GM18519 (cell line): ENCODE data around the gene SPECC1.
"Not testable (repeated sequence)": the region's sequence is repeated elsewhere in the genome, so short reads cannot be mapped to it uniquely, and the experiment has no call there.

Experiments used
- ATAC-seq: cut with Tn5 transposase; IDR thresholded peaks from one replicate; pipeline ENCODE4 v1.9.1; 2021; ENCODE audit warnings: mild to moderate bottlenecking, moderate library complexity; ENCODE audit not compliant: unreplicated experiment, low FRiP score

The SPECC1 gene

DNA sequence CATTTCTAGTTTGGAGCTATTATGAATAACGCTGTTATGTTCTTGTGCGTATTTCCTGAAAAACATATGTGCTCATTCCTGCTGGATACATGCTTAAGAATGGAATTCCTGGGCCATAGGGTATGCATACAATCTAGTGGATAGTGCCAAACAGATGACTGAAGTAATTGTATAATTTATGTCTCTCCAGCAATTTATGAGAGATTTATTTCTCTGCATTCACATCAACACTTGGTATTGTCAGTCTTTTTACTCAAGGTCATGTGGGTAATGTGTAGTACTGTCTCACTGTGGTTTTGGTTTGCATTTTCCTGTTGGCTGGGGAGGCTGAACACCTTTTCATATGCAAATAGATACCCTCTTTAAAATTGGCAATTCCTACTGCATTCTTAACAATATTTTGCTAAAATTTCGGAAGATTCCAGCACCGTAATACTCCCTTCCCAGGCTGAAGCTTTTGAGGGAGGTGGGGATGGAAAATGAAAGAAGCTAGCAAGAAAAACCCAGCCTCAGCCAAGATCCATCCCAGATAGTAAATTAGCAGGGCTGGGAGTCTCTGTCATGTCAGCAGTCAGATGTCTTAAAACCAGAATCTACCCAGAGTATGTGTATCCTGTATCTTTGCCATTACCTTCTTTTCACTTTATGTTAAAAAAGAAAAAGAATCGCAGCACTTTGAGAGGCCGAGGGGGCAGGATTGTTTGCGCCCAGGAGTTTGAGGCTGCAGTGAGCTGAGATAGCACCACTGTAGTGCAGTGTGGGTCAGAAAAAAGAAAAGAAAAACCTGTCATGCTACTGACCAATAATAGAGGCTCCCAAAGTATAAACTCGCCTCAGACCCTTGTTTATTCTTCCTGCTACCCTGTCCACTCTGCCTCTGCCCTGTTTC, 253.3 kb downstream of the SPECC1 start:
- ATAC-seq, result no peak

DNA sequence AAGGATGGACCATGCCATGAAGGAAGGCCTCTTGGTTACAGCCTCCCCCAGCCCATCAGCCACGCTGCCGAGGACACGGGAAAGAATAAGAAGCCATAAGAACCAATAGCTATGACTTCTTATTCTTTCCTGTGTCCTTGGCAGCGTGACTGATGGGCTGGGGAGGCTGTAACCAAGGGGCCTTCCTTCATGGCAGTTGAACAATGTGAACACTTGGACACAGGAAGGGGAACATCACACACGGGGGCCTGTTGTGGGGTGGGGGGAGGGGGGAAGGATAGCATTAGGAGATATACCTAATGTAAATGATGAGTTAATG, 253.9 kb downstream of the SPECC1 start:
- not testable (repeated sequence) for ATAC-seq

DNA sequence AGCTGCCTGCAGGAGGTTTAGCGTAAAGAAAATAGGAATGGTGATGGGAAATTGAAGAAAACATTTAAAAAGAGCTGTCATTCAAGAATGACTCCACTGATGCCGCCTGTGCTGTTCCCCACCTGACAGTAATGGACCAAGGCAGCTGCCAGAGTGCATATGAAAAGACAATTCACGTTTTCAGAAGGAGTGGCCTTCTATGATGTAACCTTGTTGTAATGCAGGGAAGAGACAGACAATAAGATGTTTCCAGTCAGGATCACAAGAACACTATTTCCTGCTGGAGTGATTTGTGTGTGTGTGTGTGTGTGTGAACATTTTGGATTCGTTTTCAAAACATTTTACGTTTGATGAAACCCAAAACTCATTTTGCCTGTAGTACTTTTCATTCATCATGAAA, 254.4 kb downstream of the SPECC1 start:
- no peak for ATAC-seq

DNA sequence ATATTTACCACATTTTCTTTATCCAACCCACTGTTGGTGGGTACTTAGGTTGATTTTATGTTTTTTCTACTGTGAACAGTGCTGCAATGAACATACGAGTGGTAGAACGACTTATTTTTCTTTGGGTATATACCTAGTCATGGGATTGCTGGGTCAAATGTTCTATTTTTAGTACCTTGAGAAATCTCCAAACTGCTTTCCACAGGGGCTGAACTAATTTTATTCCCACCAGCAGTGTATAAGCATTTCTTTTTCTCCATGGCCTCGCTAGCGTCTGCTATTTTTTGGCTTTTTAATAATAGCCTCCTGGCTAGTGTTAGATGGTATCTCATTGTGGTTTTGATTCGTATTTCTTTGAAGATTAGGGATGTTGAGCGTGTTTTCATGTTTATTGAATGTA, 255.8 kb downstream of the SPECC1 start:
- no peak for ATAC-seq

DNA sequence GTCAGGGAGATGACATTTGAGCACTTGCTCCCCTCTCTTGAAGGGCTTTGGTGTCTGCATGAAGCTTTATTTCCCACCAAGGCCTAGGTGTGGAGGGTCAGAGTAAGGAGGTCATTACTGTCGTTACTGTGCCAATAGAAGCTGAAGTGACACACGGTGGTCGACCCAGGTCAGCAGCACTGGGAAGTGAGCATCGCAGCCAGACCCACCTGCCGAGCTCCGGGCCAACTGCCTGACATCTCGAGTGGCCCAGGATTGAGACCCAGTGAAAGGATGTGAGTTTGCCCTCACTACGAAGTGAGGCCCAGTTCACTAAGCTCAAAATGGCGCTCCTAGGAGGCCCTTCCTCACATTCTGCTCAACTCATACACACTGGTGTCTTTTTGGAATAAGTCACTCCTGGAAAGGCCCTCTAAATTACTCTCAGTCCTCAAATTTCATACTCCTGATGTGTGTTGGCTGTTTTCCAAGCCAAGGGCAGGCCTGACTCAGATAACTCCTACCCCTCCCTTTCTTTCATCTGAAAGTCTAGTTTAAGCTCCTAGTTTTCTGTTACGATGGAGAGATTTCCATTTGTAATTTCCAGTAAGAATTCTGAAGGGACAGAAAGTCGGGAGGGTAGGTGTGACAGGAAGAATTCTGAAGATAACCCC, 257.8 kb downstream of the SPECC1 start:
- no peak for ATAC-seq

DNA sequence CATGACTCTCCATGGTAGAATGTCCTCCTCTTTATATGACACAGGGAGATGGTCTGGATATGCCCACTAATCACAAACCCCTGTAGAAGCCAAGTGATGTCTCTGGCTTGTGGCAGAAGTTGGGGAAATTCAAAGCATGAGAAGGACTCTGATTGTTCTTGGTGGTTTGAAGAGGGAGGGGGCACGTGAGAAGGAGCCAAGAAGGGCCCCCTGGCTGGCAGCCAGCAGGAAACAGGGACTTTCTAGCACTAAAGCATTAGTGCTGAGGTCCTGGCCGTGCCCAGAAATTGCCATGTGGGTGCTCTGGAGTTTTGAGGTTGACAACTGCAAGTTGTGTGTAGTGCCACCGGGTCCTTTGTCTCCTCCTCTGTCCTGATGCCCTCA, 258.3 kb downstream of the SPECC1 start:
- ATAC-seq, result no peak

DNA sequence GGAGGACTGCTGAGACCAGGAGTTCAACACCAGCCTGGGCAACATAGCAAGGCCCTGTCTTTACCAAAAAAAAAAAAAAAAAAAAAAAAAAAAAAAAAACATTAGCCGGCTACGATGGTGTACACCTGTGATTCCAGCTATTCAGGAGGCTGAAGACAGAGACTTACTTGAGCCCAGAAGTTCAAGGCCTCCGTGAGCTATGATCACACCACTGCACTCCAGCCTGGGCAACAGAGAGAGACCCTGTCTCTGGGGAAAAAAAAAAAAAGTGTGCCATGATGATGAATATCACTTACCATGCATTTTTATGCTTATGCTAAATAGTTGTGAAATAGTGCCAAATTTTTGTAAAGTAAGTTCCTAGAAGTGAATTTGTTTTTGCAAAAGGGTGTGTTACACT, 261.2 kb downstream of the SPECC1 start:
- no peak for ATAC-seq

DNA sequence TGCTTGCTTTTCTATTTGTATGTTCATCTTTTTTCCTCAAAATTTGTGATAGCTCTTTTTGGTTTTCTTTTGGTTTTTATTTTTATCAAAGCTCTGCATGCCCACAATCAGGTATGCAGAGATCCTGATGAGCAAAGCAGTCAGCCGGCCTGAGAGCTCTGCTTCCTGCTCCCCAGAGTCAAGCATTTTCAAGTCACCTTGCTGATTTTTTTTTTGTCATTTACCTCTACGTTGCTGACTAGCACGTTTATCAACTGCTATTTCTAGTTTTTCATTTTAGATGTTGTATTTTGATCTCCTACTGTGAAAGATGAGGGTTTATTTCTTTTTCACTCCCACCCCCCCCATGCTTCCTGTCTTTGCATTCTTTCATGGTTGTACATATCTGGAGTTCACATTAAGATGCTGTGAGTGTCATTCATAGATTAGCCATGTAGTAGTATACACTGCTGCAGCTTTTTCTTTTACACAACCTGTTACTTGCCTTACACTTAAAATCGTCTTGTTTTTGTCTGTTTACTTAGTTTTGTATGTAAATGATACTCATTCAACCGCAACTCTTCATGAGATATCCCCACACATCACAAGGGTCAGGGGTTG, 262.0 kb downstream of the SPECC1 start:
- ATAC-seq, result no peak

DNA sequence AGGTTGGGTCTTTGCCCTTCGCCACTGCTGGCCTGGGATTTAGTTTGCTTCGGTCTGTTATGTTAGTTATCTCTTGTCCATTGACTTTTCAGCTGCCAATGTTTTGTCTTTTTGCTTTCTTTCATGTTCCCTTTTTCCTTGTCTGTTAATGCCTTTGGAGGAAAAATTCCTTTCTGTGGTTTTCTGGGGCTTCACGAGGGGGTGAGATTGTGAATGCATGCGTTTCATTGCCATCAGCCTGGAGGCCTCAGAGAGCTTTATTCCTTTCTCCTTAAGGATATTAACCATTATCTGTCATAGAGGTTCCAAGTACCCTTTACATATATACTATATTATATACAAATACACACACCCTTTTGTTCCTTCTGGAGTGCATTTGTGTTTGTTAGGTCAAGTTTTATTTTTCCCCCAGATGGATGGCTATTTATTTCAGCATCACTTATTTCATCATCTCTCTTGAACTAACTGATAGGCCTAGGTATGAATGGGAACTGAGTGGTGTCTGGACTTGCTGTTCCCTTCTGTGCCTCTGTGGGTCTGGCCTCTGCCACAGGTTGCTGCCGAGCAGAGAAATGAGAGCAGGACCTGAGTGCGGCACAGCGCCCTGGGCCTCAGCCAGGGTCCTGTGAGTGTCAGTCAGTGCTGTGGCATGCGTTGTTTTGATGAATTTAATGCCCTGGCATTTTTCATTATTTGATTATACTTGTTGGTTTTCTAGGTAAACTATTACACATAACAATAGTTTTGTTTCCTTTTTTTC, 264.8 kb downstream of the SPECC1 start:
- no peak for ATAC-seq

DNA sequence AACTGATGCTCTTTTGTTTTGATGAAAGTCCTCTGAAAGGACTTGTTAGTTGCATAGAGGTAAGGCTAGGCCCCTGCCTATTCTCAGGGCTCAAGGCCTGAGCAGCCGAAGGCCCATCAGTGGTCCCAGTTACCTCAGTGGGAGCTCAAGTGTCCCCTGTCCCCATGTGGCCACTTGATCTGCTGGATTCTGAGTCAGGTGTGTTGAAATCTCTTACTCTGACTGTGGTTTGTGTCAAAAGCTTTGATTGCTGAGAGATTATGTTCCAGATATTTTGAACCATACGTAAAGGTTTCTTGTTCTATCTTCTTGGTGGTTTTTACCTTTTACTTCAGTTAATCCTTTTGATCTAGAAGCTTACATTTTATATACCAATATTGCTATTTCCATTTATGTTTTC, 266.5 kb downstream of the SPECC1 start:
- ATAC-seq, result no peak

DNA sequence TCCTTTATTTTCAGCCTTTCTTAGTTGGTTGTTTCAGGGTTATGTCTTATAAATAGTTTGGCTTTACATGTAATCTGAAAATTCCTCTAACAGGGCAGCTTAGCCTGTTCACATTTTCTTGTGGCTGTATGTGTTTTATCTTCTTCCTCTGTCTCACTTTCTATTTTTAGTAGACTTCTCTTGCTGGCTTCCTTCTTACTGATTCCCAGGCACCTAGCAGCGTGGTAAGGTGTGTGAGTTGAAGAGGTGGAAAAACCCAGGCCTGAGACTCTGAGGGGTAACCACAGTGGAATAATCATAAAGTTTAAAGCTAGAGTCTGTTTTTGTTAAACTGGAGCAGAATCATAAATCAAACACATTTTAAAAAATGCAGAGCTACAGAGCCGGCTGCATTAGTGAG, 267.3 kb downstream of the SPECC1 start:
- no peak for ATAC-seq

DNA sequence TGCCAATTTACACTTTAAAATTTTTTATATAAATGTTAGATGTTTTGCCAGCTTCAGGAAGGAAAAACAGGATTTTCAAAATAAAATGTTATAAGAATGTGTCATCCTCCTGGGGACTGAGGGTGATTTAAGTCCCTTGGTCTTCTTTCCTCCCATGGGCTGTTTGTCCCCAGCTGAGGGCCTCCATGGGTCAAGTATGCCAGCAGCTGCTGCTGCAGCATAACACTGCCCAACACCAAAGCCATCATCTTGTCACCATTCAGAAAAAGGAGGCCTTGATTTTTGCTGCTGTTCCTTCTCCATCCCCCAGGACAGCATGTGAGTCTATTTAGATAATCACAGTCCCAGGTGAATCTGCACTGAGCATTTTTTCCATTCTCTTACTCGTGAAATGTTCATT, 269.6 kb downstream of the SPECC1 start:
- ATAC-seq, result no peak

DNA sequence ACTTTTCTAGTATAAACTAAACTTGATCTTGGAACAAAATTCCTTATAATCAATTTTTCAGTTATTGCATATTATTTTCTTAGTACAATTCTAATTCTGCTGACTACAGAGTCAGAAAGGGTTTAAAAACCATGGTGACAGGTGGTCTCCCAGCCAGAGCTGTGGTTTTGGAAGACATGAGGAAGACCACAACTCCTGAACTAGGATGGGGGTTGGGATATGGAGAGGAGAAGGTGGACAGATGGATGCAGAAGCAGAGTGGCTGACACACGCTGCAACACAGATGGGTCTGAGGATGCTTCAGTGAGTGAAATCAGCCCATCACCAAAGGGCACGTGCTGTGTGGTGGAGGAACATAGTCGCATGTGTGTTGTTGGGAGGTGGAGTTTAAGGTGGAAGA, 270.5 kb downstream of the SPECC1 start:
- ATAC-seq, result no peak

DNA sequence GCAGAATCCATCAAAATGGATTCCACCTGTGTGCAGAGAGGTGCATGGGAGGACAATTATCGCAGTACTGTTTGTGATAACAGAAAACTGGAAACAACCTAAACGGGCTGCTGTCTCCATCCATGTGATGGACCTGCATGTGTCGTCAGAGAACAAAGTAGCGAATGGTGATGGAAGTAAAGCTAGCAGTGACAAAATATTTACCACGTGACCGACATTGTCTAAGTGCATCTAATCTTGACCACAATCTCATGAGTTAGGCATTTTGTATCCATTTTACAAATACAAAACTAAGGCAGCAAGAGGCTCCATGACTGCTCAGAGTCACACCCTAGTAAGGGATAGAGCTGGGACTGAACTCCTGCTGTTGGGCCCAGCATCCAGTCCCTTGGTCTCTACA, 270.9 kb downstream of the SPECC1 start:
- no peak for ATAC-seq

DNA sequence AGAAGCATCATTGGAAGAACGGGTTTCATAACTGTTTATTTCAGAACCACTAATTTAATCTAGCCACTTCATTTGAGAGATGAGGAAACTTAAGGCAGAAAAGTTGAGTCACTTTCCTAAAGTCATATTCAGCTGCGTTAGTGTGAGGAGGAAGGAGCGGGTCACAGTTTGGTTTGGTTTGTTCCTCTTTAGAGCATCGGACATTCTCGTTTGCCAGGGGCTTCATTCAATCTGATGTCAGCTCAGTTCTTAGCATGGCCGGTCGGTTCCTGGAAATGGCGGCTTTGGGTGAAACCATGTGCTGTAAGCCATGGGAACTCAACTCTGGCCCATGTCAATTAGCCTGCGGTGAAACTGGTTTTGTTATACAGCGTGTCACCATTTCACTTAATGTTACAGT, 271.7 kb downstream of the SPECC1 start:
- no peak for ATAC-seq

DNA sequence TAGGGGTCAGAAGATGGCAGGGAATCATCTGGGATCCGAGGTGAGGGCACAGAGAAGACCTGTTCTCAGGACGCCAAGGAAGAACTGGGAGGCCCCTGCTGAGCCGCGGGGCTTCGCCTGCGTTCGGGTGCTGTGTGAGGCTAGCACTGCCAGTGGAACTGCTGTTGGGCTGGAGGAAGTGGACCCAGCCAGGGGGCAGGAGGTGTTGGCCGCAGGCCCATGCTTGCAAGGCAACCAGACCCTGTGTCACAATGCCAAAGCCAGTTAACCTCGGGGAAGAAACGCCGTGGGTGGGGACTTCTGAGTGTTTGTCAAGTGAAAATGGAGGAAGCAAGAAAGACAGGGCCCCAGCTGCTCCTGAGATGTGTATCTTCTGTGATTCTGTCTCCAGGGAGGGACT, 272.7 kb downstream of the SPECC1 start:
- no peak for ATAC-seq

DNA sequence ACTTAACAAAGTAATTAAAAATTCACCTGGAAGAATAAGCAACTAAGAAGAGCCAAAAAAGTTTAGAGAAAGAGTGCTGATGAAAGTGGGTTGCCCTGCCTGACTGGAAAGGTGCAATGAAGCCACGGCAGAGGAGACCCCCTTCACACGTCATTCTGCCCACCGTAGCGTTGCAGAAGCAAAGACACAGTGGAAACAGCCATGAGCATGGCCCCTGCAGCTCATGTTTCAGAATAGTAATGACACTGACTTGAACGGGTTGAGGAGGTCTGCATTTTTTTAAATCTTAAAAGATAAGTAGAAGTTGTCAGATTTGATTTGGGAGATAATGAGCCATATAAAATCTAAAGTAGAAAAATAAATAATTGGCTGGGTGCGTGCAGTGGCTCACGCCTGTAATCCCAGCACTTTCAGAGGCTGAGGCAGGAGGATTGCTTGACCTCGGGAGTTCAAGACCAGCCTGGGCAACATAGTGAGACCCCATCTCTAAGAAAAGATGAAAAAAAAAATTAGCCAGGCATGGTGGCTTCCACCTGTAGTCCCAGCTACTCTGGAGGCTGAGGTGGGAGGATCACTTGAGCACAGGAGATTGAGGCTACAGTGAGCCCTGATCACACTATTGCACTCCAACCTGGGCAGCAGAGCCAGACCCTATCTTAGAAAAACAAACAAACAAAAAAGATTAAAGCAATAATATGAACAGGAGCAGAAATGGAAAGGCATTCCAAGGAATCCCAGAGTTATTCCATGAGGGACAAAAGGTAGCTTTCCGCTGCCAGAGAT, 273.6 kb downstream of the SPECC1 start:
- no peak for ATAC-seq

DNA sequence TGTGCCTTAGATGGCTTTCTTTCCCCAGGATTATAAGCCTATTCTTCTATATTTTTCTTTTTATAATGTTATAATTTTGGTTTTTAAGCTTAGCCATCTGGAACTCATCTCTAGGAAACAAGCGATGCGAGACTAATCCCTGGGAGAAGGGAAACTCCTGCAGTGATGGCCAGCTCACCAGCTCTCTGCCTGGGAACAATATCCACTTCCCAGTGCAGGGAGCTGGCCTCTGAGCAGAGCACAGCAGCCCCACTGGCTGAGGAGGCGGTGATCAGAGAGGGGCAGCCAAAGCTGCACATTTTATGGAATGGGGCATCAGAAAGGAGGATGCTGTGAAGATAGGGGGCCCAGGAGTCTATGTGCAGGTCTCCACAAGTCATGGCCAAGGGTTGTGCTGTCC, 274.9 kb downstream of the SPECC1 start:
- ATAC-seq, result no peak

DNA sequence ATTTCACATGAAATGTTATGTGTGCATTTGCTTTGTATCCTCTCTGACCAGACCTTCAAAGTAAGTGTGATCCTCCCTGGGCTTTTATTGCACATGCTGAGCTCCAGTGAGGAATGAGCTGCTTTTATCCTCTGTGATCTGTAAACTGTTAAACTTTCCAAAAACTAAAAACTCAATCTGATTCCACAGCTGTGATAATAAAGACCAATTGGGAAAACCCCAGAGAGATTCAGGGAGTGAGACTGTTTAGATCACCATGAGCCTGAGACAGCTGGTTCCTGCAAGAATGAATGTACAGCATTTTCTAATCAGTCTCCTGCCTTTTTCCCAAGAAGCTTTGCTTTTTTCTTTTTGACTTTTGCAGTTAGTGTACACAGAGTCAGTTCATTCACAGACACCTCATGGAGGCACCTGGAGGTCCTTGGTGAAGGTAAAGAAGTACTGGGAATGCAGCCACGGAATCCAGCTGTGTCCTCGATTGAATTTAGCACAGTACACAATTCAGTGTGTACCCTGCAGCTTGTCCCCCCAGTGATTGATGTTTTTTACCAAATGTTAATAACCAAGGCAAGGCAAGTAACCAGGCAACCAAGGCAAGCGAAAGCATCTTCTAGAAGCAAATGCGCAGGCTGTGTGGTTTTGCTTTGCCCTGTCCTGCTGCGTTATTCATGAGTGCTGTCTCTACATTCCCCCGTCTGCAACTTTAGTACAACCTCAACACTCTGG, 275.6 kb downstream of the SPECC1 start:
- no peak for ATAC-seq

DNA sequence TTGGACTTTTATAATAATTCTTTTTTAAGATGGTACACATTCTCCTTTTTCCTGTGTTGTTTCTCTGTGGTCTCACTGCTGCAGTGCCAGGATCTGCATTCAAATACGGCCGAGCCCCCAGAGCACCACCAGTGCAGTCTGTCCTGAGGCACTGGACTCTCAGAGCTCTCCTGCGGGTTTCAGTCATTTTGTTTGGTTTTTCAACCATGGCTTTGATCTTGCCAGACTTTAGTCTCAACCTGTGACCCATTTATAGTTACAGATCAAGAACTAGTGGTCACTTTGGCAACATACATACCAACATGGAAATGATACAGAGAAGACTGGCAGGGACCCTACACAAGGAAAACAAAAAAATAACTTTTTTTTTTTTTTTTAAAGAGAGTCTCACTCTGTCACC, 280.8 kb downstream of the SPECC1 start:
- no peak for ATAC-seq
